ENCODE measurements around the gene LDLRAD3.

LDLRAD3 gene

DNA sequence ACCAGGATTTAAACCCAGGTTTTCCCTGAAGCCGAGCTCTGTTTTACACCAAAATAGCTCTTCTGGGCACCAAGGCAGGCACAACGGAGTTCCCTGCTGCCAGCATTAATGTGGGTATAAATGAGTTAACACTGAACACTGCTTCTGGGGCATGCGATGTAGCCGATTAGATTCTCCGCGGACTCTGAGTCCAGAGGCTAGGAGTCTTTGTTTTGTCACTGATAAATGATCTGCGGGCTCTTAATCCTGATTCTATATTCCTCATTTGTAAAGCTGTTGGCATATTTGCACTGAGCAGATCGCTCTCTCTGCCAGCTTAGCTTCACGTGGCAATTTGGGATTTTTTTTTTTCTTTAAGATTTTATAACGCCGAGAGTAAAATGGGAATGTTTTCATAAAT is 16.8 kb upstream of the LDLRAD3 start:
- no peak for DNase-seq (ENCODE audit: low read depth in 3 of 3, low spot score in 1 of 3)

DNA sequence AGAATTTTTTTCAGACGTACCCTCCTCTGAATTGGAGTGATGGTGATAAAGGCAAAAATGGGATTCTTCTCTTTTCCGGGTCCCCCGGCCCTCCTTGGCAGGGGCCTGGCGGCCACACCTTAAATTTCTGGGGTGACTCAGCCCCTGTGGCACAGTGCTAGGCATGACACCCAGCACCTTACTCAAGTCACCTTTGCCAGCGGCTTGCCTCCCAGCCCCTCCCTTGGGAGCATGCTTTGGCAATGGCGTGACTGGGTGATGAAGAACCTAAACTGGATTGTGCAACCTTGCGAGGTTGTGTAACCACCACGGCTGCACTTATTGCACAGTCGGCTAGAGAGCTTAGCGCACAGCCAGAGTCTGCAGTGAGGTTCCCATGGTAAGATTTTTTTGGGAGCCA is 16.2 kb upstream of the LDLRAD3 start:
- DNase-seq (ENCODE audit: low read depth in 3 of 3, low spot score in 1 of 3), result no peak

DNA sequence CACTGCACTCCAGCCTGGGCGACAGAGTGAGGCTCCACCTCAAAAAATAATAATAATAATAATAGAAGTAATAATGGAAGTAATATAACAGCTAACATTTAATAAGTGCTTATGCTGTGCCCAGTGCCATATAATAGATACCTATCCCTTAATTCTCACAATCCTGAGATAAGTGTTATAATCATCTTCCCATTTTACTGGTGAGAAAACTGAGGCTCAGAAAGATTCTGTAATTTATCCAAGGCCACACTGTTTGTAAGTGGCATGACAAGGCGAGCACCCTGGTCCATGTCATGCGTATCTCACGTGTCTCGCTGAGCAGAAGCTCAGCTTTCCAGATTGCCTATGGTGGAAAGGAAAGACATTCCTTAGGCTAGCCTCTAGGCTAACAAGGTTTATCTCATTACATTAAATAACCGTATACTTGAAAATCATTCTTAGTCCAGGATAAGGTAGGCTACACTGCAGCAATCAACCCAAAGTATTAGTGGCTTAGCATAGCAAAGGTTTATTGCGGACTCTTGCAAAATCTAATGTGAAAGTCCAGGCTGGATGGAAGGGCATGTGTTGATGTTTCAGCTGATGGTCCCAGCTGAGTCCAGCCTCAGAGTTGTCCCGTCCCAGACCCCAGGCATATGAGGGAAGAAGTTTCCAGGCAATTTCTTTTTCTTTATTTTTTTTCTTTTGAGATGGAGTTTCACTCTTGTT is 15.0 kb upstream of the LDLRAD3 start:
- no peak for DNase-seq (ENCODE audit: low read depth in 3 of 3, low spot score in 1 of 3)

DNA sequence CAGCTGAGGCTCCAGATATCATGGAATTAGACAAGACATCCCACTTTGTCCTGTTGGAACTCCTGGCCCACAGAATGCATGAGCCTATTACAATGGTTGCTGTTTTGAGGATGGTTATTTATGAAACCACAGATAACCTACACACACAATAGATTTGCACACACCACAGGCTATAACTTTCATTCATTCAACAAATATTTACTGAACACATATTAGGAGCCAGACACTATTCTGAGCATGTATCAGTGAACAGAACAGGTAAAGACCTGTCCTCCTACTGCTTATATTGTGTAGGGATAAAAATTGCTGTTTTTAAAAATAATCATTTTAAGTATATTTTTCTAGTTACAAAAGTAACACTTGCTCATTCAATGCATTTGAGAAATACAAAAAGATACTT is 13.4 kb upstream of the LDLRAD3 start:
- no peak for DNase-seq (ENCODE audit: low read depth in 3 of 3, low spot score in 1 of 3)

DNA sequence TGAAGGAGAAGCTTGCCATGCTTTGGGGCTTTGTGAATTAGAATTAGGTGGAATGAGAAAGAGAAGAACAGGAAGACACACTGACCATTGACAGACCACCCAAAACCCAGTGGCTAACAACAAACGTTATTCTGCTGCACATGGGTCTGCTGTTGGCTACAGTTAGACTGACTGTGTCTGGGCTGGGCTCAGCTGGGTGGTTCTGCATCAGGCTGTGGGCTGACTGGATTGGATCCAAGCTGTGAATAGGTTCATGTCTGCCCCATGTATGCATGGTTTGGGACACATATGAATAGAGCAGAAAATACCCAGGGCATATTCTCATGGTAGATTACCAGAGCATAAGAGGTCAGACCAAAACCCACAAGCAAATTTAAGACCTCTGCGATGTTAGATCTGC is 11.7 kb upstream of the LDLRAD3 start:
- DNase-seq (ENCODE audit: low read depth in 3 of 3, low spot score in 1 of 3), result no peak

DNA sequence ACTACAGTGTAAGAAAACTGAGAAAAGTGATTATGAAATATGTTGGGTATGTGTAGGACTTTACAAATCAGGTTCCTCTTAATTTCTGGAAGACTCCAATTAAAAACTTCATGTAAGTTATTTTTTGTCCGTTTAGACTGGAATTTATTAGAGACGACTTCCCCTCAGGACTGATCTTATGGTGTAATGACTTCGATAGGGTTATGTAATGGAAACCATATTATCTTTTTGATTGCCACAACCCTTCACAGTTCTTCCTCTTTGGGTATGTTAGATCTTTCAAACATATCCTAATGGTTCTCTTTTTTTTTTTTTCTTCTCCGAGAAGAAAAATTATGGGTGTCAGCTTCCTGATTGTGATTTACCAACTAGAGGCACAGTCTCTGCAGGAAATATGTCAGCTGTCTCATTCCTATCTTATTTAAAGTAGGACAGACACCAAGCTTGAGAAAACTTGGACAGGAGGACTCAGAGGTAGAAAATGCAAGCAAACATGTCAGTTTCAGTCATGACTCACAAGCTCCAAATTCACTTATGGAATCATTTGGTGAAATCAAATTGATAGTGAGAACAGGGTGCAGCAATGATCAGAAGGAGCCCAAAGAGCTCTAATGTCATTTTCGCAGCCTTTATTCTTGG is 11.1 kb upstream of the LDLRAD3 start:
- DNase-seq (ENCODE audit: low read depth in 3 of 3, low spot score in 1 of 3), result no peak

DNA sequence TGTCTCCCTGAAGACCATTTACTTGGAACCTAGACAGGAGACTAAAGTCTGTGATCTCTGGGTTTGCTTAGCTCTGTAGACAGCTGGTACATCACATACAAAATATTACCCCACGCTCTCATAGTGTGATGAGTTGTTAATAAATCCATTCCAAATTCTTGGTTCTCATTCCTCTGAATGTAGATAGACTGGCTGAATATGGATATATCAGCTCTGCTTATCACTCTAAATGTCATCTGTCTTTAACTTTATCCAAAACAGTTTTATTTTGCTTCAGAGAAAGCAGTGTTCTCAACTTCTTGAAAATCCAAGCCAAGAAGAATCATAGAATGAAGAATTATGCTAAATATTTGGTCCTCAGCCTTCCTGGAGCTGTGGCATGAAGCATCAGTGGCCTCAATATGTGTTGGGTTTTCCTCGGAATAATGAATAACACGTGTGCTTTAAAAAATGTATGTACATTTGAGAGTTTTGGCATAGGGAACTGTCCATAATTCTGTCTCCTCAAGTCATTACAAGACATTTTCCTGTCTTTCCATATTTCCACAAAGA is 10.5 kb upstream of the LDLRAD3 start:
- no peak for DNase-seq (ENCODE audit: low read depth in 3 of 3, low spot score in 1 of 3)

DNA sequence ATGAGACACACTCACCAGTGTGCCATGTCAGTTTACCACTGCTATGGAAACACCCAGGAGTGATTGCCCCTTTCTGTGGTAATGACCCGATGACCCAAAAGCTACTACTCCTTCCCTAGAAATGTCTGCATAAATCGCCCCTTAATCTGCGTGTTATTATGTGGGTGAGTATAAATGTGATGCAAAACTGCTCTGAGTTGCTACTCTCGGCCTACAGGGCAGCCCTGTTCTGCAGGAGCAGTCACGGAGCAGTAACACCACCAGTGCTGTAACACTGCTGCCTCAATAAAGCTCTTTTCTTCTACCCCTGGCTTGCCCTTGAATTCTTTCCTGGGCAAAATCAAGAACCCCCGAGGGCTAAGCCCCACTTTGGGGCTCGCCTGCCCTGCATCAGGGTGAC is 9.6 kb upstream of the LDLRAD3 start:
- DNase-seq (ENCODE audit: low read depth in 3 of 3, low spot score in 1 of 3), result no peak

DNA sequence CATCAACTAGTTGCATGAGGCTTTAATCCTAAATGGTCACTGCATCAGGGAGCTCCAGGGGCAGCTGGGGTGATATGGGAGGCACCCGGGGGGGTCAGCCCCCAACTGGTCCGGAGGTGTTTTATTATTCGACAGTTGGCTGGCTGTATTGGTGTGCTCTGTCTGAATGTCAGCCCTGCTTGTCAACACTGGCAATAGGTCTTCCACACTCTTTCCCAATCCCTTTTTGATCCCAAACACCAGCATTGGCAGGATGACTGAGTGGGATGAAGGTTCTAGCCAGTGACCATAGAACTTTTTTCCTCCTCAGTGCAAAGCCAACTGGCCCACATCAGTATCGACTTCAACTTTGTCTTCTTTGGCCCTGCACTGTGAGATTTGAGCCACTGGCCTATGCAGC is 8.9 kb upstream of the LDLRAD3 start:
- no peak for DNase-seq (ENCODE audit: low read depth in 3 of 3, low spot score in 1 of 3)

DNA sequence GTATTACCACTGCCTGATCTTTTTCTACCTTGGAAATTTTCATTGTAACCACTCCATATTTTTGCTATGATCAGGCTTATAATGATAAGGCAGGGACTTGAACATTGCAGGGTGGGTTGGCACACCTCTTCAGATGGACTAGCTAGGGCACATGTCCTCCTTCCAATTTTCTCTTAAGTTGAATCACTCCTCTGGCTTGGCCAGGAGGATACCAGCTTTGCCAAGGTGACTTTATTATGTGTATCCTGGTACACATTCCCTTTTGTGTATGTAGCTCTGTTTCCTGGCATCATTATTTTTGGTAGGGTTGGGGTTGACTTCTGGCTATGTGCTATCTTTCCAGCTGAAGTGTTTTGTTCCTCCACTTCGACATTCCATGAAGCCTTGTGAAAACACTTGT is 8.5 kb upstream of the LDLRAD3 start:
- DNase-seq (ENCODE audit: low read depth in 3 of 3, low spot score in 1 of 3), result no peak

DNA sequence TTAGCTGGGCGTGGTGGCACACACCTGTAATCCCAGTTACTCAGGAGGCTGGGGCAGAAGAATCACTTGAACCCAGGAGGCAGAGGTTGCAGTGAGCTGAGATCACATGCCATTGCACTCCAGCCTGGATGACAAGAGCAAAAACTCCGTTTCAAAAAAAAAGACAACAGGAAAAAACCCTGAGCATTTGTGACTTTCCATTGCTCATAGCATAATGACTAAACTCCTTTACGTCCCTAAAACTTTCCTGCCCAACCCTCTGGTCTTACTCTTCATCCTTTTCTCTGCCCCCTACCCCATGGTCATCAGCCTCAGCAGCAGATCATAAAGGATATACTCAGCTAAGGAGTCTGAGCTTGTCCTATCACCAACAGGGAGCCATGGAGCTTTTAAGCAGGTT is 6.8 kb upstream of the LDLRAD3 start:
- DNase-seq (ENCODE audit: low read depth in 3 of 3, low spot score in 1 of 3), result no peak

DNA sequence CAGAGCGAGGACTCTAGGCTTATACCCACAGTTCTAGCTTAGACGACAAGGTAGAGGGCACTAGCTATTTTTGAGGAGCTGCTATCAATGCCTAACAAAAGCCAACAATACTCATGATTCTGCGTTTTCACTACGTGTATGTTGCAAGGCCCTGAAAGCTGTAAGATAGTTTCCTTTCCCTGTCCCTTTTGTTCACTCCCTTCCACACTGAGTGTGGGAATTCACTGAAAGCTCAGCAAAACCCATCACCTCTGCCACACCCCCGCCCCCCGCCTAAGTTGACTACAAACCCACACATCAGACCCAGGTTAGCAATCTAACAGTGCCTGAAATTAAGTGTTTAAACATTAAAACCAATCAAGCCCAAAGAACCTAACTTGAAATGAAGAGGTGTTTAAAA is 6.2 kb upstream of the LDLRAD3 start:
- DNase-seq (ENCODE audit: low read depth in 3 of 3, low spot score in 1 of 3), result no peak

DNA sequence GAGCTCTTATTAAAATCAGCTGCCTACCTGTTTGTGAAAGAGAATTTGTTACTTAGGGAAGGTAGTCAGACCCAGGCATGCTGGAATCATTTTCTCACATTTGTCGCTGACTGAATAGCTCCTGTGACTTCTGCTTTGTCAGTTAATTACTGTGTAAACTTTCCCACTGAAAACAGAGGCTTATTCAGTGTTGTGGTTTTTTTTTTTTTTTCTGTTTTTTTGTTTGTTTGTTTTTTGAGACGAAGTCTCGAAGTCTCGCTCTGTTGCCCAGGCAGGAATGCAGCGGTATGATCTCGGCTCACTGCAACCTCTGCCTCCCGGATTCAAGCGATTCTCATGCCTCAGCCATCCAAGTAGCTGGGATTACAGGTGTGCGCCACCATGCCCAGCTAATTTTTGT is 5.6 kb upstream of the LDLRAD3 start:
- no peak for DNase-seq (ENCODE audit: low read depth in 3 of 3, low spot score in 1 of 3)

DNA sequence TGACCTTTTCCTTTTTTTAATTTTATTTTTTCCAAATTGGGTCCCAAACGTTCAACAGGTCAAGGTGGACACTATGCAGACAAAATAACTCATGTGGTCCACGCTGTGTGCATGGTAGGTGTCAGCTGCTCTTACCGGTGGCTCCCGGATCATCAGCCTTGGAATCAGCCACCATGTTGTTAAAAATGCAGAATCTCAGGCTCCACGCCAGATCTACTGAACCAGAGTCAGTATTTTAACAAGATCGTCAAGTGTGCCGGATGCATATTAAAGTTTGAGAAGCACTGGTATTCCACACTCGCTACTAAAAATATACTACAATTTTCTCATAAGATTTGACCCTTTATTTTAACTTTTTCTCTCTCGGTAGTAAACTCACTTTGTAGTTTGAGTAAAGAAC is 553 bp upstream of the LDLRAD3 start:
- no peak for DNase-seq (ENCODE audit: low read depth in 3 of 3, low spot score in 1 of 3)

DNA sequence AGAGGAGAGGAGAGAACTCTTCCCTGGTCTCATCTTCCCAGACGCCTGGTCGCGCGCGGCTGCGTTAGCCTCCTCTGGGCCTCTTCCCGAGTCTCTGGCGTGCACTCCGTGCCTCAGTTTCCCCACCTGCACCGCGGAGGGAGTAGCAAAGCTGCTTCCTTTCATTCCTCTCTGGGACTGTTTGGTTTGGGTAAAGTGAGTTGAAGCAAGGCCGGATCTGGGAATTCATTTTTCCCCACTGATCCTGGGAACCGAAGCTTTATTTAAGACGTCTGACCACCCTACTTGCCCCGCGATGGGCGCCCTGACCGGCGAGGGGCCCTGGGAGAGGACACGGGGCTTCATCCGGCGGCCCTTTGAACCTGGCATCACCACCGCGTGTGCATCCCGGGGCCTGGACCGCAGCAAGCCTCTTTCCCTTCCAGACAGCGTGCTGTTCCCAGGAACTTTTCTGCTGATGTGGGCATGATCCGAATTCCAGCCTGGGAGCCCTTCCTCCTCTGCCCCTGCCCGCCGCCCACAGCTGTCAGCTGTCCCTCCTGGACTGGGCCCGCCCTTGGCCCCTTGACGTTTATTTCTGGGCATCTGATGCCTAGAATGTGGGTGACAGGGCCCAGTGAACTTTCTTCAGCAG is 758 bp downstream of the LDLRAD3 start:
- DNase-seq (ENCODE audit: low read depth in 3 of 3, low spot score in 1 of 3), result no peak

DNA sequence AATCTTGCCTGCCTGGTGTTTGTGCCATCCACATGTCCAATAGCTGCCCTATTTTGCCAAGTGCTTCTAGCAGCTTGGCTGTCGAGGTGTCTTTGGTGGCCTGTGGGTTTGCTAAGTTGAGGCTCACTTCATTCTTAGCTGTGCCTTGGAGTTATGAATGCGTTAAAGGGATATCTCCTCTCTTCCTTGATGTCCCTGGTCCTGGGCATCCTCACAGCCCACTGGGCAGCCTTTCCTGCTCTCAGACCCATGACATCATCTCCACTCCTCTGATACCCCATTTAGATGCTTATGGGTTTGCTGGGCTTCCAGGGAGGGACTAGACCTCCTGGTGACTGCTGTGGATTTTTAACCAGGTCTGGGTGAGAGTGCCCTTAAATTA is 1.3 kb downstream of the LDLRAD3 start:
- no peak for DNase-seq (ENCODE audit: low read depth in 3 of 3, low spot score in 1 of 3)

DNA sequence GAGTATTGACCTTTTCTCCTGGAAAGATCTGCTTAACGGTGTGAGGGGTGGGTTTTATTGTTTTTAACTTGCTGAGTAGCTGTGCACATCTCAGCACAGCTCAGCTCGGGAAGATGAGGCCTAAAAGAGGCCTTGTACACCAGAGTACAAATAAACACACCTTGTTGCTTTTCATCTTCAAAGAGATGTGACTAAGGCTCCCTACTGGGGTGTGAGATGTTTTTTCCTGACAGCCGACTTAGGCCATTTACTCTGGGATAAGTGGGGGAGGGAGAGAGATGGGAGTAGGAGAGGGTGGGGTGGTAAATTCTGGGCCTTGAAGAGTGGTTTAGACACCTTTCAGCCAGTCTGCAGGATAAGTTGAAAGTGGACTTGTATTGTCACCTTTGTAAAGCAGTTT is 2.9 kb downstream of the LDLRAD3 start:
- no peak for DNase-seq (ENCODE audit: low read depth in 3 of 3, low spot score in 1 of 3)

DNA sequence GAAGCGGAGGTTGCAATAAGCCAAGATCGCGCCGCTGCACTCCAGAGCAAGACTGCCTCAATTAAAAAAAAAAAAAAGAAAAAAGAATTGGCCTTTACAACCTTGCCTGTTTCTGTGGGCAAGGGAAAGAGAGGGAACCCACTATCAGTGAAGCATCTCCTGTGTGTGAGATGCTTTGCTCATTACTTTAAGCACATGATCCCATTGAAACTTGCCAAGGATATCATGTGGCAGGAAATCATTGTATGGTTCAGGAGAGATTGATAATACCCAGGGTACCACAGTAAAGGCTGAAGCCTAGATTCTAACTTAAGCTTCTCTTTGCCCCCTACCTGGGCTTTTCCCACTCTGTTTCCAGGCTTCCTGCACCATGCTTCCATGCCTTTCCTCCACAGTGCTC is 3.6 kb downstream of the LDLRAD3 start:
- DNase-seq (ENCODE audit: low read depth in 3 of 3, low spot score in 1 of 3), result no peak

DNA sequence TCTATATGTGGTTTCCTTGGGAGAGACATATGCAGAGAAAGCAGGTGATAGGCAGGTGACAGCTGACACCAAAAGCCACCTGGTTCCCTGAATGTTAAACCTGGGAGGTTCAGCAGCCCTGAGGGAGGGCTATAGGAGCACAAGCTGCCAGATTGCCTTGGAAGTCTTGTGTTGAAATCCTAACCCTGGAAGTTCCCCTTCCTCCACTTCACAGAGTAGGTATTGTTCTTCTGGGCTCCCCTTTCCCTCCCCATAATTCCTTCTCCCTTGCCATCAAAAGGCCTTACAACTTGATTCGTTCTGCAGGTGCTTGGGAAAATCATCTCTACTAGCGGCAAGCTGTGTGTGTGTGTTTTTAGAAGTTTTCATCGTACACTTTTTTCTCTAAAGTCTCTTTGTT is 5.4 kb downstream of the LDLRAD3 start:
- no peak for DNase-seq (ENCODE audit: low read depth in 3 of 3, low spot score in 1 of 3)

DNA sequence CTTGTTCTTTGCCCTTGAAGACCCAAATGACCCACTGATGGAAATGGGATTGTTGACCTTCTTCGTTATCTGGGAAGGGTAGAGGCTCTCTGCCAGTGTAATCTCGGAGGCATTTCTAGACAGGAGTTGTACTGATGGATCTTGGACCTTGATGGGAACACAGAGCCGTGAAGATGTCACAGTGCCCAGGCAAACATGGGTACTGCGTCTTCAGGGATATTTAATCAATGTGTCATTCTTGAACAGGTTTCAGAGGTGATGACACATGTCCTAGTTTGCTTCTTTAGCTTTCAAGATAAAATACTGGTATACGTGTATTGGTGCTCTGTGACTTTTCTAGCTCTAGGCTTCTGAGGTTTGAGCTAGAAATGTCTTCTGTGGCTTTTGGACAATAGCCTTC is 6.2 kb downstream of the LDLRAD3 start:
- DNase-seq (ENCODE audit: low read depth in 3 of 3, low spot score in 1 of 3), result no peak

DNA sequence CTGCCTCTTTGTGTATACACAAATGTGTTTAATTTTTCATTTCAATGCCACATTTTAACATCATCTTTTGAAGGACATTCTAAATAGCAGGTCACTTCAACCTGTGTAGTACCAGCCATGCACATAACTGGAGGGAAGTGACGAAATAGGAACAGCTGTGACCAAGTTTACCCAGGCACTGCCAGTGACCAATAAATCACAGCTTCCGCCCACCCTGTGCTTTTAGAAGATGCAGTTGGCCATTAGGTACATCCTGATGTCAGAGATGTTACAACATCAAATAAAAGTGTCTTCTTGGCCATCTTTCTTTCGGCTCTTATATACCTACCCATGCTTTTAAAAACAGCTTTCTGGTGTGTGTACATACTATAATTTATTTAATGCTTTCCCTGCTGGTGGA is 7.8 kb downstream of the LDLRAD3 start:
- DNase-seq (ENCODE audit: low read depth in 3 of 3, low spot score in 1 of 3), result no peak

DNA sequence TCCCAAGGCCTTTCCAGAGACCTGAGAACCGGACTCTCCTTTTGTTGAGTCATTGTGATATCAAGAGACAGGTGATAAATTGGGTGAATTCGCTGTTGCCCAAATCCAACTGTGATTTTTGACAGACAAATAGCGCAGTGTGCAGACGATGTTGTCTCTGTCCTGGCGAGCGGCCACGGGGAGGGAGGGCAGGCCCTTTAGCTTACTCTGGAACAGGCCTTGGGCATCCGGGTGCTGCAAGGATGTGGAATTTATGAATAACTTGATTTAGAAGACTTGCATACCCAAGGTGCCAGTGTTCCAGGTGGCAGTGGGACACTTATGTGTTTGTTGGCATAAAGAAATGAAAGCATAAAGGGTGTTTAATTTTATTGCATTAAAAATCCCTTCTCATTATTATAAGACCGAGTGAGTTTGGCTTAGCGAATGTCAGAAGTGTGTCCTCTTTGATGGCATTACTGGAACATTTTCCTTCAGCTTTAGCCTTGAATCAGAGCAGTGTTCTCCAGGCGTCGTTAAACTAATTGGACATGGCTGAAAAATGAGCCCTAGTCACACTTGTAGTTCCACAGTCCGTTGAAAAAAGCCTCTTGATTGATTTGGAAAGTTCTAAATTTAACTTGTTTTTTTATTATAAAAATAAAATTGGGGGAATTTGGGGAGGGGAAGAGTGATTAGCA is 9.4 kb downstream of the LDLRAD3 start:
- DNase-seq (ENCODE audit: low read depth in 3 of 3, low spot score in 1 of 3), result no peak

Measured in stimulated activated CD4-positive, alpha-beta T cell treated with anti-CD3 and anti-CD28 coated beads, TNF-alpha, amount 100 ng/mL, for 1 hour (primary cell).